ENCODE data around the gene TBC1D22A. TPM values are rescaled to one million over a fixed set of nuclear protein-coding genes. Genes with fewer than 3 reads are reported as not detected.

TBC1D22A gene
- total RNA-seq, 1 experiment from 2014 or later = 20.9 TPM

GRCh38 chr22:47205081-47205491 lies 442.6 kb downstream of the TBC1D22A start:
- ChIA-PET POLR2A (no interaction called here), CTCF (no interaction called here), RAD21 (ENCODE audit: low non-redundant PET in 1 of 2, low total read pairs in 2 of 2, uncharacterized antibody in 2 of 2, unreplicated experiment in 2 of 2) (no interaction called here)
- H3K4me2 ChIP-seq (ENCODE audit: low read length) = no peak overlapping the region
- no peaks in the 10 kb centered on the region for H3K9me3 ChIP-seq (ENCODE audit: control insufficient read depth in 1 of 2, insufficient read depth in 1 of 2, low read depth in 1 of 2, low read length in 2 of 2)
- no TSS peak for BruUV-seq (replicated peaks)
- no peaks in the 10 kb centered on the region for H3K4me1 ChIP-seq (ENCODE audit: control insufficient read depth in 1 of 2, insufficient read depth in 2 of 2, low read length in 2 of 2)
- intact Hi-C loops (cut with micrococcal nuclease) = no loop called here
- no peak overlapping the region for H2AFZ ChIP-seq (ENCODE audit: low read depth, low read length, poor library complexity, severe bottlenecking)
- no peaks in the 10 kb centered on the region for H3K79me2 ChIP-seq (ENCODE audit: insufficient read depth, low read length)
- DNase-seq (ENCODE audit: low read depth, low spot score) = no peak
- no peak for ATAC-seq
- H3K9ac ChIP-seq (ENCODE audit: low read length) = no peak overlapping the region
- H3K27me3 ChIP-seq (ENCODE audit: insufficient read depth, low read length) = no peaks in the 10 kb centered on the region
- TF ChIP-seq YY1 (IDR thresholded peaks at IDR 0.05; ENCODE audit: extremely low read depth, insufficient replicate concordance, low read depth, low read length) (no peak), POLR2A (IDR thresholded peaks at IDR 0.05; ENCODE audit: borderline replicate concordance, extremely low read depth, insufficient read depth, insufficient read length) (no peak), EGR1 (IDR thresholded peaks at IDR 0.05; ENCODE audit: low read depth) (no peak), SRF (IDR thresholded peaks at IDR 0.05; ENCODE audit: low read depth) (no peak), SIN3A (IDR thresholded peaks at IDR 0.05; ENCODE audit: low read depth) (no peak), RAD21 (IDR thresholded peaks at IDR 0.05; ENCODE audit: low read depth) (no peak), TCF7L2 (IDR thresholded peaks at IDR 0.05; ENCODE audit: borderline replicate concordance, extremely low read depth, insufficient read depth, insufficient read length) (no peak), EZH2phosphoT487 (IDR thresholded peaks at IDR 0.05; ENCODE audit: borderline replicate concordance) (no peak), JUND (IDR thresholded peaks at IDR 0.05) (no peak)
- TF ChIP-seq, protein P1, sequence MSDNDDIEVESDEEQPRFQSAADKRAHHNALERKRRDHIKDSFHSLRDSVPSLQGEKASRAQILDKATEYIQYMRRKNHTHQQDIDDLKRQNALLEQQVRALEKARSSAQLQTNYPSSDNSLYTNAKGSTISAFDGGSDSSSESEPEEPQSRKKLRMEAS (IDR thresholded peaks at IDR 0.05) = no peak
- no peaks in the 10 kb centered on the region for H4K20me1 ChIP-seq (ENCODE audit: insufficient read depth)
- H3K27ac ChIP-seq (ENCODE audit: low read depth, low read length) = no peak overlapping the region
- H3K9me2 ChIP-seq (ENCODE audit: insufficient read depth) = no peaks in the 10 kb centered on the region
- no peak overlapping the region for H3K4me3 ChIP-seq (replicated peaks in 1 of 2; ENCODE audit: low read depth in 1 of 2, low read length in 2 of 2)
- no peaks in the 10 kb centered on the region for H3K36me3 ChIP-seq (ENCODE audit: control insufficient read depth in 1 of 2, insufficient read depth in 2 of 2, low read length in 2 of 2)

GRCh38 chr22:47205554-47205953 lies 443.1 kb downstream of the TBC1D22A start:
- Histone ChIP-seq H3K27me3 (ENCODE audit: insufficient read depth, low read length) (no peaks in the 10 kb centered on the region), H3K4me3 (replicated peaks in 1 of 2; ENCODE audit: low read depth in 1 of 2, low read length in 2 of 2) (no peak overlapping the region), H2AFZ (ENCODE audit: low read depth, low read length, poor library complexity, severe bottlenecking) (no peak overlapping the region), H3K9ac (ENCODE audit: low read length) (no peak overlapping the region), H3K4me2 (ENCODE audit: low read length) (no peak overlapping the region), H3K36me3 (ENCODE audit: control insufficient read depth in 1 of 2, insufficient read depth in 2 of 2, low read length in 2 of 2) (no peaks in the 10 kb centered on the region), H3K79me2 (ENCODE audit: insufficient read depth, low read length) (no peaks in the 10 kb centered on the region), H3K27ac (ENCODE audit: low read depth, low read length) (no peak overlapping the region), H4K20me1 (ENCODE audit: insufficient read depth) (no peaks in the 10 kb centered on the region), H3K9me2 (ENCODE audit: insufficient read depth) (no peaks in the 10 kb centered on the region), H3K4me1 (ENCODE audit: control insufficient read depth in 1 of 2, insufficient read depth in 2 of 2, low read length in 2 of 2) (no peaks in the 10 kb centered on the region), H3K9me3 (ENCODE audit: control insufficient read depth in 1 of 2, insufficient read depth in 1 of 2, low read depth in 1 of 2, low read length in 2 of 2) (no peaks in the 10 kb centered on the region)
- RAD21 ChIA-PET (ENCODE audit: low non-redundant PET in 1 of 2, low total read pairs in 2 of 2, uncharacterized antibody in 2 of 2, unreplicated experiment in 2 of 2) = no interaction called here
- CTCF ChIA-PET = no interaction called here
- POLR2A ChIA-PET = no interaction called here
- no peak for ATAC-seq
- no TSS peak for BruUV-seq (replicated peaks)
- intact Hi-C loops (cut with micrococcal nuclease) = no loop called here
- no peak for DNase-seq (ENCODE audit: low read depth, low spot score)
- TF ChIP-seq ELF1 (IDR thresholded peaks at IDR 0.05; ENCODE audit: borderline replicate concordance, low read depth) = no peak
- TF ChIP-seq SIN3A (IDR thresholded peaks at IDR 0.05; ENCODE audit: low read depth) = no peak
- TF ChIP-seq SP1 (IDR thresholded peaks at IDR 0.05; ENCODE audit: low read depth) = no peak
- no peak for TF ChIP-seq EZH2 (IDR thresholded peaks at IDR 0.05)
- TF ChIP-seq, protein P1 (IDR thresholded peaks at IDR 0.05) = no peak
- no peak for TF ChIP-seq CBX3 (IDR thresholded peaks at IDR 0.05; ENCODE audit: low read depth)
- TF ChIP-seq, protein P2, sequence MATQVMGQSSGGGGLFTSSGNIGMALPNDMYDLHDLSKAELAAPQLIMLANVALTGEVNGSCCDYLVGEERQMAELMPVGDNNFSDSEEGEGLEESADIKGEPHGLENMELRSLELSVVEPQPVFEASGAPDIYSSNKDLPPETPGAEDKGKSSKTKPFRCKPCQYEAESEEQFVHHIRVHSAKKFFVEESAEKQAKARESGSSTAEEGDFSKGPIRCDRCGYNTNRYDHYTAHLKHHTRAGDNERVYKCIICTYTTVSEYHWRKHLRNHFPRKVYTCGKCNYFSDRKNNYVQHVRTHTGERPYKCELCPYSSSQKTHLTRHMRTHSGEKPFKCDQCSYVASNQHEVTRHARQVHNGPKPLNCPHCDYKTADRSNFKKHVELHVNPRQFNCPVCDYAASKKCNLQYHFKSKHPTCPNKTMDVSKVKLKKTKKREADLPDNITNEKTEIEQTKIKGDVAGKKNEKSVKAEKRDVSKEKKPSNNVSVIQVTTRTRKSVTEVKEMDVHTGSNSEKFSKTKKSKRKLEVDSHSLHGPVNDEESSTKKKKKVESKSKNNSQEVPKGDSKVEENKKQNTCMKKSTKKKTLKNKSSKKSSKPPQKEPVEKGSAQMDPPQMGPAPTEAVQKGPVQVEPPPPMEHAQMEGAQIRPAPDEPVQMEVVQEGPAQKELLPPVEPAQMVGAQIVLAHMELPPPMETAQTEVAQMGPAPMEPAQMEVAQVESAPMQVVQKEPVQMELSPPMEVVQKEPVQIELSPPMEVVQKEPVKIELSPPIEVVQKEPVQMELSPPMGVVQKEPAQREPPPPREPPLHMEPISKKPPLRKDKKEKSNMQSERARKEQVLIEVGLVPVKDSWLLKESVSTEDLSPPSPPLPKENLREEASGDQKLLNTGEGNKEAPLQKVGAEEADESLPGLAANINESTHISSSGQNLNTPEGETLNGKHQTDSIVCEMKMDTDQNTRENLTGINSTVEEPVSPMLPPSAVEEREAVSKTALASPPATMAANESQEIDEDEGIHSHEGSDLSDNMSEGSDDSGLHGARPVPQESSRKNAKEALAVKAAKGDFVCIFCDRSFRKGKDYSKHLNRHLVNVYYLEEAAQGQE (IDR thresholded peaks at IDR 0.05; ENCODE audit: low read depth) = no peak
- no peak for TF ChIP-seq FOSL1 (IDR thresholded peaks at IDR 0.05; ENCODE audit: low read depth)
- TF ChIP-seq POLR2A (IDR thresholded peaks at IDR 0.05; ENCODE audit: borderline replicate concordance, extremely low read depth, insufficient read depth, insufficient read length) = no peak
- no peak for TF ChIP-seq TCF7L2 (IDR thresholded peaks at IDR 0.05; ENCODE audit: borderline replicate concordance, extremely low read depth, insufficient read depth, insufficient read length)
- TF ChIP-seq CEBPB (IDR thresholded peaks at IDR 0.05; ENCODE audit: low read depth) = no peak
